HG03060 (cell line): ENCODE results near the gene DNAJB11.
"Not testable (repeated sequence)": the region's sequence is repeated elsewhere in the genome, so short reads cannot be mapped to it uniquely, and the experiment has no call there.

Experiments
- ATAC-seq: cut with Tn5 transposase; IDR thresholded peaks from one replicate; pipeline ENCODE4 v1.9.1; 2021; ENCODE audit warnings: low read depth, moderate number of reproducible peaks; ENCODE audit not compliant: unreplicated experiment

DNAJB11 gene

DNA sequence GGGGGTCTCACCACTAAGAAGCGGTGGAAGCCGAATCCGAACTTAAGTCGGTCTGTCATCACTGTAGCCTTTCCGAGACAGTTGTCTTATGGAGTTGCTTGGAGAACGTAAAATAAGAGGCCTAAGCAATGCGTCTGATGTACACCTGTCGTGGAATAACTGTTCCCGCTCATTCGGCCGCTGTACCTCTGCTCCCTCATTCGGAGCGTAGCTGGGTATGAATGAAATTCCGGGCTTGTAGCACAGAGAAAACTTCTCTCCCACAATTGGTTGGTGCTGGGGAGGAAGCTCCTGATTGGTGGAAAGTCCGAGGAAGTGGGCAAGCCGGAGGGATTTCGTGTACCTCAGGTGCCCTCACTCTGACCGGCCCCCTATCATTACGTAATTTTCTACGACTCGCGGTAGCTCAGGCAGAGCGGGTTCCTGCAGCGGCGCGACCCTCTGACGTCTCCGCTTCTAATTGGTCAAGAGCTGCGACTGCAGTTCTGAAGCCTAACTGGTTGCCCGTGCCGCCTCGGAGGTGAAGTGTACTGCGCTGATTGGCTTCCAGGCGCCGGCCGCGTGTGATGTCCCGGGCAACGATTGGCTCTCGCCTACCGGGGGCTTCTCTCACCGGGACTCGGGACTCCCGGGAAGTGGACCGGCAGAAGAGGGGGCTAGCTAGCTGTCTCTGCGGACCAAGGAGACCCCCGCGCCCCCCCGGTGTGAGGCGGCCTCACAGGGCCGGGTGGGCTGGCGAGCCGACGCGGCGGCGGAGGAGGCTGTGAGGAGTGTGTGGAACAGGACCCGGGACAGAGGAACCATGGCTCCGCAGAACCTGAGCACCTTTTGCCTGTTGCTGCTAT is at the start of gene DNAJB11:
Gene DNAJB11, plus strand, starts transcription at position 625 of the 845 bp plus-strand sequence. Its CDS starts 178 bp downstream, at position 803.
- peak; percentile 87 for ATAC-seq

DNA sequence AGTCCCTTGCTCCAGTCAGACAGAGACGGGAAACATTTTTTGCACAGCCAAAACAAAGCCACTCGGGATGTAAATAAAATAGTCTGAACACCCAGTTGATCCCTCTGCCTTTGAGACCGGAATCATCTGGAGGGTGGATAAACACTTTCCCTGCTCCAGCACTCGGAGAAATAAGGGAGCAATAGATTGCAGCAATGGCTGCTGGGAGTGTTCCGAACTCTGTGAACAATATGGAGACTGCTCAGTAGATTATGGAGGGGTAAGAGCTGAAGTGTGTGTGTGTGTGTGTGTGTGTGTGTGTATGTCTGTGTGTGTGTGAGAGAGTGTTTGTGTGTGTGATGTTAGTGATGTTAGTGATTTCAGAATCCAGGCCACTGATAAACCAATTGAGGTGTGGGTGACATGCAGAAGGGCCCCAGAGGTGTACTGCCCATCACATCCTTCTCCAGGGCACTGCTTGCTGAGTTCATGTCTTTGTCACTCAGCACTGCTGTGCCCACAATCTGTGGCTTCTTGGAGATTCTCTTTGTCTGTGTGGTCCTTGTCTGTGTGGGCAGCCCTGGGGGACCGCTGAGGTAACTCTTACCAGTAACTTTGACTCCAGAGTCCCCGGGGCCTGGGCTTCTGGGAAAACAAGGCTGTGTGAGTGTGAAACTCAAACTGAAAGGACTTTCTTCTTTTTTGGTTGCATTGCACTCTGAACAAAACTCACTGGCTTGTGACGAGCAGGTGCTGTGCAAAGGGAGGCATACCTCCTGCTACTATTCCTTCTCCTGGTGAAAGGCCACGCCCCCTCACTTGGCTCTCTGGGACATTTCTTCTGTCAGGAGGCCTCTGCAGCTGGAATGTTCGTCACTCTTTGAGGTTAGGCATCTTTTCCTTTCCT is 49.3 kb upstream of the DNAJB11 start:
- peak; percentile 43 for ATAC-seq

DNA sequence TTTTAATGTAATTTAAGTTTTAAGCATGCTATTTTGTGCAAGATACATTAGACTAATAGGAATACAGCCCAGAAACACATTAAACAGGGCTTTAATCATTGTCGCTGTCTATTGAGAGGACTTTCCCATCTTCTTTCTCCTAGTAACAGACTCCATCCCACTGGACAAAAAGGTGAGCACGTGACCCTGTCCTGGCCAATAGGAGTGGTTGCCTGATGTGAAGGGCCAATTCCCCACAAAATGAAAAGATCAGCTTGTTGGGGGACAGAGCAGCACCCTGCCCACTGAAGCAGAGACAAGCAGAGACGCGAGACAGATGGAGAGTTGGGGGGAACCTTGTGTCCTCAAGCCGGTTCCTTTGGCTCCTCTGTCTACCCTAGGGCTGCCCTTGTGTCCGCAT is 47.5 kb upstream of the DNAJB11 start:
- ATAC-seq, result no peak

DNA sequence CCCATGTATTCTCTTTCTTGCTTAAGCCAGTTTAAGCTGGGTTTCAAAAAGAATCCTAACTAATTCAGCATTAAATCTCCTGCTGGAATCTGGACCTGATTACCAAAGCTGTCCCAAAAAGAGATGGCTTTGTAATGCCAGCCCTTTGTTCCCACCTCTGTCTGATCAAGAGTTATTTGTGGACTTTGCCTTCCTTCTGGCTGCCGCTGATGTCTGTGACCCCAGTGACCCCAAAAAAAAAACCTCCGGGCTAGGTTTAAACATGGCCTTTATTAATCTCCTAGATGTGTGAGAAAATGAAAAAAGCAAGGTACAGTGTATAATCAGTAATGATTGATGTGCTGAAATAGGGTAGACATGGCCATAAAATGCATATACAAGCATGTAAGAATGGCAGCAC is 47.1 kb upstream of the DNAJB11 start:
- ATAC-seq, result no peak

DNA sequence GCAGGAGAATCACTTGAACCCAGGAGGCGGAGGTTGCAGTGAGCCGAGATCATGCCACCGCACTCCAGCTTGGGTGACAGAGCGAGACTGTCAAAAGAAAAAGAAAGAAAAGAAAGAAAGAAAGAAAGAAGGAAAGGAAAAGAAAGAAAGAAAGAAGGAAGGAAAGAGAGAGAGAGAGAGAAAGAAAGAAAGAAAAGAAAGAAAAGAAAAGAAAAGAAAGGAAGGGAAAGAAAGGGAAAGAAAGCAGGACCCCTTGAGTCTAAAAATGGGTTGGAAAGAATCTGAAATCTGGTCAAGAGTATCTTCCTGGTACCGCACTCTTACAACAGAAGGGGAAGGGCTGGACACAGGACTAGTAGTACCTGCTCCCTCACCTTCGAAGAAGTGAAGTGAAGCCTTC is 45.9 kb upstream of the DNAJB11 start:
- ATAC-seq, result no peak

DNA sequence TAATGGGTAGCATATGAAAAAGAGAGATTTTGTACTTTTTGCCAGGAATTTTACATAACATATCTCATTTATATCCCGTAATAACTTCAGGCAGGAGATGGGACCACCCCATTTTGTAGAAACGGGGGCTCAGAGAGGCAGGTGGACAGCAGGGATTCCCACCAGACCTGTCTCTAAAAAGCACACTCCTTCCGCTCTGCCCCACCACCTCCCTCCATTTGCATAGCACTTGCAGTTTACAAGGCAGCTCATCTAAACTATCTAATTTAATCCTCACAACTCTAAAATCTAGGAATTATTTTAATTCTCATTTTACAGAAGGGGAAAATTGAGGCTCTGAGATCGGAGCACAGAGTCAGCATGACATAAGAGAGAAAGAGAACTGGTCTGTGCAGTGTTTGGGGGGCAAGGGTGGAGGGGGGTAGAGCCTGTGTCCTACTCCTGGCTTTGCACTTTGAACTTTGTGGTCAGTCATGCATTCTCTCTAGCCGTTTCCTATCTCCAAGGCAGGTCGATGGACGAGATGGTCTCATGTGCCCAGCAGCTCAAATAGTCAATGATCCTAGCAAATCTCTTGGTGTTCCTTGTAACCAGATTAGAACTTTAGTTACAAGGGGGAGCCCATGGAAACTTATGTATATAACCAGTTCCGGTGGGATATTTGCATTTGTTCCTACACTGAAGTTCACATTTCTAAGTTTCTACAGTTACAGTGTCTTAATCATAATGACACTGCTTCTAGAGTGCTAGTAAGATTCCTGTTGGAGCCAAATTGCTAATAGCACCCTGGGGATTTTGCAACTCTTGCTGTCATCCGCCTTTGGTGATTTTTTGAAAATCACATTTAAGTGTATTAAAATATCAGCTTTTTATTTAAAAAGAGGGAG is 44.9 kb upstream of the DNAJB11 start:
- peak; percentile 12 for ATAC-seq

DNA sequence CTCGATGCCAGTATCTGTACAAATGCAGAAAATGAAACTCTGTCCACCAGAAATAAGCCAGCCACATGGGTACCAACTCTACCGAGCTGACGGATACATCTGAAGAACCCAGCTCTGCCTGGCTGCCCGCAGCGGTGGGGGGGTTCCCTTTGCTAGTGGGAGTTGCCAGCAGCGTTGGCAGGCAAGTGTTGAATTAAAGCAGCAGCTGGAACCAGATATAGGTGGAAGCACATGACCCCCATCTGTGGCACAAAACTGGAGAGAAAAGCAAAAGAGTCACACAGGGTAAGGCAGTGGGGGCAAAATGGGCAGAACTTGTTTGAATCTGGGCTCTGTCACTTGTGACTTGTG is 44.3 kb upstream of the DNAJB11 start:
- peak; percentile 34 for ATAC-seq

DNA sequence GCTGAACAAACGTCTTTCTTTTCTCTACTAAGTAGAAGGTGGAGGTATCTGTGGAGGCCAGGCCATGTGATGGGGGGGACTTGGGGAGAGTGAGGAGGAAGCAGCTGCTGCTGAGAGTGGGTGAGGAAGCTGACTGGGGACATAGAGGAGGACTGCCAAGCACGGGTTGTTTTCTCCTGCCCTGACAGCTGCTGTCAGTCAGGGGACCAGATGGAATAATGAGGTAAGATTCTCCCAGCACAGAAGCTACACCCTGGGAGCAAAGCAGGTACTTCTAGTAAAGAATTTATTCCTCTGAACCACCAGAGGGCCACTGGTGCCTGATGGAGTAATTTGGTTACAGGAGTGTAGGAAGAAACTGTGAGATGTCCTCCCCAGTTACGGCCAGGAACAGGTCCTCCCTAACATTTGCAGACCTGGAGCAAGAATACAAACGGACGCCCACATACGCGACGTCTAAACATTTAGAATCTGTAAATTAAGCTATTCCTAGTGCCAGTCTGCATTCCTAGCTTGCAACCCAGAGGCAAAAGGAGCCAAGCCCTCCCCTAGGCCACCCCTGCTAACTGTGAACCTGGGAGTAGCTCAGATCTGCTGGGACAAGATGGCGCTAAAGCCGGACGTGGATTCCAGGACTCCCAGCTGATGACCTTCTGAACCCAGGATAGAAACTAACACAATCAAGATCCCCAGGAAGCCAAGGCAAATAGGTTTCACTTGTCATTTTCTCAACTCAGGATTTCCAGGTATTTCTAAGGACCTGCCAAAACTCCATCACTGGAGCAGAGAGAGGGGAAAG is 41.1 kb upstream of the DNAJB11 start:
- ATAC-seq, result no peak

DNA sequence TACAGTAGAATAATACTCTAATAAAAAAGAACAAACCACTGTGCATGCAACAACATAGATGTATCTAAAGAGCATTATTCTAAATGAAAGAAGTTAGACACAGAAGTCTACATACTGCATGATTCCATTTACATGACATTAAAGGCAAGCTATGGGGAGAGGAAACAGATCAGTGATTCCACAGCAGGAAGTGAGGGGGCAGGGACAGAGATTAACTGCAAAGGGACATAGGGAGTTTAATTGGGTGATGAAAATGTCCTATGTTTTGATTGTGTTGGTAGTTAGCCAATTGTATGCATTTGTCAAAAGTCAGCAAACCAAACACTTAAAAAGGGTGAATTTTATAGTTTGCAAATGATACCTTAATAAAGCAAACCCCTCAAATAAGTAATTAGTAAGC is 40.1 kb upstream of the DNAJB11 start:
- ATAC-seq, result no peak

DNA sequence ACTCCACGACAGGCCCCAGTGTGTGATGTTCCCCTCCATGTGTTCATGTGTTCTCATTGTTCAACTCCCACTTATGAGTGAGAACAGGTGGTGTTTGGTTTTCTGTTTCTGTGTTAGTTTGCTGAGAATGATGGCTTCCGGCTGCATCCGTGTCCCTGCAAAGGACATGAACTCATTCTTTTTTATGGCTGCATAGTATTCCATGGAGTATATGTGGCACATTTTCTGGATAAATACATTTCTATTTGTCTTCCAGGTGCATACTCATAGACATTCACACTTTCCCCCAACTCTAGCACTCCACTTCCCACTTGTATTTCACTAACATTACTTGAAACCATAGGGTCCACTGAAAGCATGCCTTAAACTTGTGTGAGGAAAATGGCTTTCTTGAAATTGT is 38.8 kb upstream of the DNAJB11 start:
- ATAC-seq, result not testable (repeated sequence)

DNA sequence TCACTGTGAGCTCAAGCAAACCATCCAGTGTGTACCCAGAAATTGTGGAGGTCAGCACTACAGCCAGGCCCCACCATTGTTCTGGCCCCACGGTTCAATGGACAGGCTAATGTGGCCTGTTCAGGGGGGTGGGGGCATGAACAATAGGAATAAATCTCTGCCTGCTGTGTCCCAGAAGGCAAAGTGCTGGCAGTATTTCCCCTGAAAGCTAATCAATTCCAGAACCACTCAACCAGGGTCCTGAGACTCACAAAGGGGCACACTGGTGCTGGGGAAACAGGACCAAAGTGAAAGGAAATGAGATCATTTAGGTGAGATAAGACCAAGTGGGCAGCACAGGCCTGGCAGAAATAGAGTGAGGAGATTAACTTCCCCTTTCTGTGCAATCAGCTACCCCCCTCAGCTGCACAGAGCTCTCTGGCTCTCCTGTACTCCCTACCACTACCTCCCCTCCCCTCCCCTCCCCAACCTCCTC is 37.9 kb upstream of the DNAJB11 start:
- ATAC-seq, result no peak

DNA sequence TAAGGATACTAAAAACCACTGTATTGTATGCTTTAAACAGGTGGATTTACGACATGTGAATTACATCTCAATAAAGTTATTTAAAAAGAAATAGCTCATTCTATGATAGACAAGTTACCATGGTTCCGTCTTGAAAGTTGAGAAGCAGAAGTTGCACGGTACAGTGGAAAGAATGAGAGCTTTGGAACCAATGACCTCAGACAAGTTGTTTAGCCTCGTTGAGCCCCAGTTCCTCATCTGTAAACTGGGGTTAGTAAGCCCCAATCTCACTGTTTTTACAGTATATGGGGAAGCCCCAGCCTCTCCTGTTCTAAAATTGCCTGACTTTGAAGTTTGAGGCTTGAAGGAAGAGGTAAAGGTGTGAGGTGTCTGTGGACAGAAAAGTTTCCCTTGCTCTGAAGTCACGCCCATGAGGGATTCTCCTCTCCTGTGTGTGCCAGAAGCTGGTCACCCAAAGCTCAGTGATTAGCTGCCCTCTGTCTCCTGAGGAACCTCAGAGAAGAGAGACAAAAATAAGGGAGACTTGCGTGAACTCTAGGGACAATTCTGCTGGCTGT is 36.3 kb upstream of the DNAJB11 start:
- ATAC-seq, result peak; percentile 73

DNA sequence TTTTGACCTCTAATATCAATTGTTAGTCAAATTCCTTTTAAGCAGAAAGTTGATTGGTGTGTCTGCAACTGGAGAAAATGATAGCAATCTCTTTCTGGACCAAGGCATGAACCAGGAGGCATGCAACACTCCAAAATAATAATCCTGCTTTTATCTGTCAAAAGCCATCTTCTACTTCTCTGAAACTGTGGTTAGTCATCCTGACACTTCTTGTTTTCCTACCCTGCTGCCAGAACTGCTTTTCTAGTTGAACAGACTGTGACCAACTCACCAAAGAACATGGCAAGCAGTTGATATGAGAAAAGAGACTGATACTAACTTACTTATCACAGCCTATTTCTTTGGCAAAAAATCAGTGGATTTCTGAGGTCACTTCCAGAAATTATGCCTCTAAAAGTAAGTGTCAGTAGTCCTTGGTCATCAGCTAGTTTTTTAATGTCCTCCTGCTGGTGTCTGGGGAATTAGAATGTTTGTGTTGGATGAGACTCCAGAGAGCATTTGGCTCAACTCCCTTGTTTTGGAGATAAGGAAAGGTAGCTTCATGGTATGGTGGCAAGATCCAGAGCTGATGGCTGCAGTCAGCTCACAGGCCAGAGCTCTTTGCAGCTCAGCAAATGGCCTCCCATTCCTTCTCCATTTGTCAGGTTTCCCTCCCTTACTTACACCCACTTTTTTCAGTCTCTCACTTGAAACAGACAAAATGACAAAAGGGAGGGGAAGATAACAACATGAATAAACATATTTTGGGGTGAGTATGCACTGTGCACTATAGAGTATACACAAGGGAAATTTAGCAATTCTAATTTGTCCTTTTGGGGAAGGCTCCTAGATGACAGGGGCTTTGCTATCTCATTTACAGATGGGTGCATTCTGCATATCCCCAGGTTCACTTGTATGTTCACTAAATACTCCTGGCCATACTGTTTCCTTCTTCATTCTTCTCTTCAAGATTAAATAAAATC is 33.4 kb upstream of the DNAJB11 start:
- no peak for ATAC-seq

DNA sequence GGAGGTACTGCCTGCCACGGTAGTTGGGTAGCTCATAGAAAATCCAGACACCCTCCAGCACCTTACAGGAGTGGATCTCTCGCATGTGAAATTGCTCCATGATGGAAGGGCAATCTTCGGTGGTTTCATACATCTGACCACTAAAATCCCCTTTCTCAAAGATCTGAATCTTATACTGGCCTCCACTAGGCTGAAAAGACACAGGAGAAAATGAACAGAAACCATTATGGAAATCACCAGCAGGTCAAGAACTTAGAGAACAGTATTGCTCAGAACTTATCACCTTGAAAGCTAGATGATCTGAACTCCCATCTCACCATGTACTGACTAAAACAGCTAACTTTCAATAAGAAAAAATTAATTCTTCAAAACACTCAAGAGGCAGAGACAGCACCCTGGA is 31.7 kb upstream of the DNAJB11 start:
- ATAC-seq, result no peak

DNA sequence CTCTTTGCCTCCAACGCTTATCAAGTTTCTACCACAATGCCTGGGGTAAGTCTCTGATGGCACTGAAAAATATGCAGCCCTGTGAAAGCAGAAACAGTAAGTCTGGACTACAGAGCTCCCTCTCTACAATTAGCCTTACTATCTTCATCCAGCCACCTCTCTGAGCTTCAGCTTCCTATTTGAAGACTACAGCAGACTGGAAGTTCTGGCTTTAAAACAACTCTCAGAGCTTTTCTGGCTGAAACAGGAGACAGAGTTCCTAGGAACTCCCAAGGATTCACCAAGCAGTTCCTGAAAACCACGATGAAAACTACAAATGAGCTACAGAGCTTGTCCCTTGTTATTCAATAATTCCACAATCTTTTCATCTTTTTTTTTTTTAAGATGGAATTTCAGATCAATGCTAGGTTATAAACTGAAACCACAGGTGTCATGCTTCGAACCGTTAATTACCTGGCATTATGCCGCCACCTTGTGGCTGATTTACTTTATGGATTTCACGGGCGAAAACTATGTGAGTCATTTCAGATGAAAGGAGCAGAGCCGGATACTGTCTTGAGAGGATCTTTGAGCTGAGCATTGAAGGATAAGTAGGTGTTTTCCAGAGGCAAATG is 30.2 kb upstream of the DNAJB11 start:
- ATAC-seq, result peak; percentile 65

DNA sequence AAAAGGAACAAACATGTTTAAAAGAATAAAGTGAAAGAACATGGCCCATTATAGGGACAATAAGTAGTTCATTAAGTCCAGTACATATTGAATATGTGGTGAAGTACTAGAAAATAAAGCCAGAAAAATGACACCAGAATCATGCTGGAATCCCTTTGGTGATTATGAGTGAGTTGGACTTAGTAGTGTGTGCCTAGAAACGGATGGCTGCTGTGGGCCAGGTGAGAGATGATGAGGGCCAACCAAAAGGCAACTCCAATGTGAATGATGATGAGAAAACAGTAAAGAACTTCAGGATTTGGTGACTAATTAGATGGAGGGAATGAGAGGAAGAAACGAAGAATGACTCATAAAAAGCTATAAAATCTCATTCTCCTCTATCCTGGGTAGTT is 29.7 kb upstream of the DNAJB11 start:
- ATAC-seq, result no peak

DNA sequence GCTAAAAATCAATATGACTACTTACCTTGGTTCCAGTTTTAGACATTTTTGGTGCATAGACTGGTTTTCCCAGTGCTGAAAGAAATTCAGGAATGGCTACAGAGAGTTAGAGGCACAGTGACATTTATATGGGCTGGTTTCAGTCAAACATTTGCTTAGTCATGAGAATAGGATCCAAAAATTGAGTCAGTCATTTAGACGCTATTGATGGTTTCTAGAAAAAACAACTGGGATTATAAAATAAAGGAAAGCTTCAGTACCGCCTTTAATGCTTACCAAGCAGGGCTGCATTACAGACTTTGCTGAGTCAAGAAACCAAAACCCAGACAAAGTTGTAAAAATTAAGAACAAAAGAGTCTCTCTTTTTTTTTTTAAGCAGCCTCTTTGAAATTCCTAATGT is 26.2 kb upstream of the DNAJB11 start, which contains the start of gene CRYGS:
Gene CRYGS, minus strand, starts transcription at position 100 of the 400 bp plus-strand sequence. Its CDS starts 54 bp downstream, at position 46.
- ATAC-seq, result no peak

DNA sequence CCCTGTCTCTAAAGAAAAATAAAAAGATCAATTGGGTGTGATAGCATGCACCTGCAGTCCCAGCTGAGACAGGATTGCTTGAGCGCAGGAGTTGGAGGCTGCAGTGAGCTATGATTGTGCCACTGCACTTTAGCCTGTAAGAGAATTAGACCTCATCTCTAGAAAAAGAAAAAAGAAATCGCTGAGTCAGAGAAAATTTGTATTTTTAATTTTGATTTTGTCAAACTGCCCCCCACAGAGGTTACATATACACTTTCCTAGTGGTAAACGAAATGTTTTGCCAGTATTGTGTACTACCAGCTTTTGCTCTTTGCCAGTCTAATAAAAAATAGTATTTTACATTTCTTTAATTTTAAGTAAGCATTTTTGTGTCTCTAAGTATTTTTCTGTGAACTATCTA is 21.0 kb upstream of the DNAJB11 start:
- no peak for ATAC-seq
